Measurements from ENCODE around the gene PRDM8. TPM values are rescaled to one million over a fixed set of nuclear protein-coding genes. Genes with fewer than 3 reads are reported as not detected.

Gene PRDM8
- total RNA-seq, 2 donors from 2014 or later = 26.6 to 58.0 TPM

DNA sequence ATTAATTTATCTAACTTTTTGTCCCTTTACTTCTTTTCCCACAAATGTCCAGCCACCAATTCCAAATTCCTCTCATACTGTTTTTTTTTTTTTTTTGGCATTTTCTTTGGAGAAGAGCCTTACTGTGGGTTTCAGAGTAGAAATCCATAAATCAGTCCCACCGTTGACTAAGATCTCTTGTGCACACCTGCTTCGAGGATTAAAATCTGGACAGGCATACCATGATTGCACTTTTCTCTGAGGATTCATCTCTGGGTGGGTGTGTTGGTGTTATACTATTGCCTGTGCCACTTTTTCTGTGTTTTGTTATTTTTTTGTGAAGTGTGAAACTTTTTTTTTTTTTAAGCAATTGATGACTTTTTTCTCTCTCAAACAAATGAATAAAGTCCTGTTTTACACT, 13.2 kb downstream of the PRDM8 start:
- DNase-seq (ENCODE audit: low spot score) = no peak
- H3K9me3 ChIP-seq = no peaks in the 10 kb centered on the region
- intact Hi-C loops (cut with DNase I) = no loop called here
- no peaks in the 10 kb centered on the region for H3K4me1 ChIP-seq (replicated peaks)
- no peaks in the 10 kb centered on the region for H3K27me3 ChIP-seq (replicated peaks; ENCODE audit: insufficient read depth)
- TF ChIP-seq POLR2A (IDR thresholded peaks at IDR 0.05) (no peak), POLR2AphosphoS5 (IDR thresholded peaks at IDR 0.05) (no peak)
- TF ChIP-seq, protein P1, sequence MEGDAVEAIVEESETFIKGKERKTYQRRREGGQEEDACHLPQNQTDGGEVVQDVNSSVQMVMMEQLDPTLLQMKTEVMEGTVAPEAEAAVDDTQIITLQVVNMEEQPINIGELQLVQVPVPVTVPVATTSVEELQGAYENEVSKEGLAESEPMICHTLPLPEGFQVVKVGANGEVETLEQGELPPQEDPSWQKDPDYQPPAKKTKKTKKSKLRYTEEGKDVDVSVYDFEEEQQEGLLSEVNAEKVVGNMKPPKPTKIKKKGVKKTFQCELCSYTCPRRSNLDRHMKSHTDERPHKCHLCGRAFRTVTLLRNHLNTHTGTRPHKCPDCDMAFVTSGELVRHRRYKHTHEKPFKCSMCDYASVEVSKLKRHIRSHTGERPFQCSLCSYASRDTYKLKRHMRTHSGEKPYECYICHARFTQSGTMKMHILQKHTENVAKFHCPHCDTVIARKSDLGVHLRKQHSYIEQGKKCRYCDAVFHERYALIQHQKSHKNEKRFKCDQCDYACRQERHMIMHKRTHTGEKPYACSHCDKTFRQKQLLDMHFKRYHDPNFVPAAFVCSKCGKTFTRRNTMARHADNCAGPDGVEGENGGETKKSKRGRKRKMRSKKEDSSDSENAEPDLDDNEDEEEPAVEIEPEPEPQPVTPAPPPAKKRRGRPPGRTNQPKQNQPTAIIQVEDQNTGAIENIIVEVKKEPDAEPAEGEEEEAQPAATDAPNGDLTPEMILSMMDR (IDR thresholded peaks at IDR 0.05) = no peak
- H3K27ac ChIP-seq = no peak overlapping the region
- H3K36me3 ChIP-seq = no peaks in the 10 kb centered on the region
- H3K4me3 ChIP-seq = no peak overlapping the region
- 53% methylated on average over 2 of the region's 2 CpGs for WGBS

DNA sequence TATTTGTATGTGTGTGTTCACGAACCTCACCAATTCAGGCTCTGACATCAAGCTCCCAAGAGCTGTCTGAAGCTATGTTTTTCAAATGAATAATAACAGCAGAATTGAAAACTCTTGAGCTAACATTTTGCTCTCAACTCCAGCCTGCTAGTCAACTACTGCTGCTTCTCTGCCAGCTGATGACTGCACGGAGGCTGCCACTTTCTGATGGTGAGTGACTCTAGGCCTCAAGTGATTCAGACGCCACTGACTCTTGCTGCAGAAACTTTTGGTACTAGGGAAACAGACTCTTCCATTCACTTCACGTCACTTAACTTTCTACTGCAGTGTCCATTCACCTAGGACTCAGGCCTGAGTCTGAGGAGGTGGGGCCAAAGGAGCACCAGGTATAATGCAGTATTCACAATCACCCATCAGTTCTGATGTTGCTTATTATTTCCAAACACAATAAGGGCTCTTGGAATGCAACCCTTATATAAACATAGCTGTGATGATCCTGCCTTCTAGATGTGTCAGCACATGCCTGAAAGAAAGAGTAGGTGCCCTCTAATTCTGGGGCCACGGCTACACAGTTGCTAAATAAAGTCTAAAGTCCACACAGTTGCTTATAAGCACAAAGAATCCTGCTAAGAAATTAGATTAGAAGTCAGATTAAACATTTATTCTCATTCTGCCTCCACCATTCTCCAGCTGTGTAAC, 16.0 kb downstream of the PRDM8 start:
- H3K4me3 ChIP-seq = no peak overlapping the region
- H3K27ac ChIP-seq = no peak overlapping the region
- H3K36me3 ChIP-seq = no peaks in the 10 kb centered on the region
- intact Hi-C loops (cut with DNase I) = no loop called here
- no peak for DNase-seq (ENCODE audit: low spot score)
- WGBS = 56% methylated on average over 5 of the region's 5 CpGs
- TF ChIP-seq, protein P1 (IDR thresholded peaks at IDR 0.05) = no peak
- peak; percentile 15 for TF ChIP-seq POLR2AphosphoS5 (IDR thresholded peaks at IDR 0.05)
- TF ChIP-seq POLR2A (IDR thresholded peaks at IDR 0.05) = no peak
- H3K9me3 ChIP-seq = no peaks in the 10 kb centered on the region
- H3K4me1 ChIP-seq (replicated peaks) = no peaks in the 10 kb centered on the region
- H3K27me3 ChIP-seq (replicated peaks; ENCODE audit: insufficient read depth) = no peaks in the 10 kb centered on the region

GRCh38 chr4:80215449-80216052, 18.2 kb downstream of the PRDM8 start:
- Histone ChIP-seq H3K27me3 (replicated peaks; ENCODE audit: insufficient read depth) (no peaks in the 10 kb centered on the region), H3K27ac (no peak overlapping the region), H3K9me3 (no peaks in the 10 kb centered on the region), H3K4me3 (no peak overlapping the region), H3K36me3 (no peaks in the 10 kb centered on the region), H3K4me1 (replicated peaks) (no peaks in the 10 kb centered on the region)
- TF ChIP-seq, protein P1 (IDR thresholded peaks at IDR 0.05) = peak; percentile 28 to 85 (median 74)
- TF ChIP-seq POLR2A (IDR thresholded peaks at IDR 0.05) = no peak
- WGBS = 10% methylated on average over 5 of the region's 5 CpGs
- intact Hi-C loops (cut with DNase I) = loop anchor here (2.0 kb wide), 1 partner anchor 1263 kb away; no protein-coding TSS in a partner anchor
- DNase-seq (ENCODE audit: low spot score) = no peak

DNA sequence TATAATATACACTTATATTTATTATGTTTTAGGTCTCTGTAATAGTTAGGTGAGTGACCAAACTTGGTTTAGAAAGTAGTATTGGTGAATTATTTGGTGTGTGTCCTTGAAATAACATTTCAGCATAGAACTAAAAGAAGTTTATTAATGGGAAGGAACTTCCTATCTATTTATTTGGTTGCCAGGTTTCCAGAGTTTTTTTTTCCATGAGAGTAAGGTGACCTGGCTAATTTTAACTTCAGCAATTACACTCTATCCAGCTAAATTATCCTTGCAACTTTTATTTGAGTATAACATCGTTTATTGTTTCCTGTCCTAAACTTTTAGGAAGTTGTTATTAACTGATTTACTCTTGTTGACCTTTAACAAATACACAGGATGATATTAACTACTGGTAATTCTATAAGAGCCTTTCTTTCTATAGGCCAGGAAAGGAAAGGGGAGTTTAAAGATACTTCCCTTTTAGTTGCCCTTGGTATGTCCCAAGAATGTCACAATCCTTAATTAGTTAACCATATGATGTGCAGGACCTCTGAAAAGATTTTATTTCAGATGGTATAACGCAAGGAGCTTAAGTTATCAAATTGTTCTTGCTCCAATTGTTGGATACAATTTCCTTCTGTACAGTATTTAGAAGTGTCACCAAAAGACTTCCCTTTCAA, 18.9 kb downstream of the PRDM8 start:
- WGBS = 40% methylated on average over 2 of the region's 2 CpGs
- Histone ChIP-seq H3K4me1 (replicated peaks) (no peaks in the 10 kb centered on the region), H3K27me3 (replicated peaks; ENCODE audit: insufficient read depth) (no peaks in the 10 kb centered on the region), H3K4me3 (no peak overlapping the region), H3K9me3 (no peaks in the 10 kb centered on the region), H3K36me3 (no peaks in the 10 kb centered on the region), H3K27ac (no peak overlapping the region)
- DNase-seq (ENCODE audit: low spot score) = no peak
- intact Hi-C loops (cut with DNase I) = no loop called here
- TF ChIP-seq POLR2AphosphoS5 (IDR thresholded peaks at IDR 0.05) (no peak), POLR2A (IDR thresholded peaks at IDR 0.05) (no peak)
- TF ChIP-seq, protein P1 (IDR thresholded peaks at IDR 0.05) = no peak

All from prostate gland (tissue), 2 donors.